Panc1 (cell line): ENCODE data around the gene SGMS1. TPM values are rescaled to one million over a fixed set of nuclear protein-coding genes. Genes with fewer than 3 reads are reported as not detected.

Experiments used
- ATAC-seq: fragments of 200-7000 bp; cut with Tn5 transposase; 2 replicates; pipeline ENCODE4 v1.9.1; 2020; ENCODE audit warnings: mild to moderate bottlenecking, moderate library complexity
- BruUV-seq: library from RNA; stranded (reverse); fragments of 400-500 nt; replicated peaks from 2 replicates; lab custom pipeline; 2021; lab: Mats Ljungman, UMichigan
- CTCF ChIA-PET: fragments of 300-600 bp; sonication (Branson Sonifier 250); formaldehyde crosslinking; loops from one replicate; lab custom pipeline; 2022; ENCODE audit warnings: antibody characterized with exemption; lab: Charles Lee
- POLR2A ChIA-PET: fragments of 300-600 bp; sonication (Branson Sonifier 250); formaldehyde crosslinking; loops from one replicate; lab custom pipeline; 2022; ENCODE audit warnings: antibody characterized with exemption; lab: Charles Lee
- DNase-seq: peaks from one replicate; pipeline ENCODE4 v3.0.0-alpha.2; 2010; ENCODE audit warnings: low read depth, low spot score
- H3K27ac ChIP-seq: 2 replicates; pipeline ENCODE4 v1.5.1; 2011; ENCODE audit warnings: mild to moderate bottlenecking, low read length, inconsistent platforms
- H3K27me3 ChIP-seq: fragments of 200-500 bp; sonication (Bioruptor generic); 2 replicates; pipeline ENCODE4 v1.6.0; 2014; ENCODE audit warnings: low read length, inconsistent platforms; ENCODE audit not compliant: control insufficient read depth, insufficient read depth
- H3K36me3 ChIP-seq: fragments of 200-500 bp; sonication (Bioruptor generic); 2 replicates; pipeline ENCODE4 v1.5.1; 2014; ENCODE audit warnings: inconsistent platforms, mild to moderate bottlenecking, low read length, moderate library complexity; ENCODE audit not compliant: control insufficient read depth, insufficient read depth
- H3K4me1 ChIP-seq: 2 replicates; pipeline ENCODE4 v1.5.1; 2011; ENCODE audit warnings: inconsistent platforms, mild to moderate bottlenecking, low read length, moderate library complexity; ENCODE audit not compliant: control insufficient read depth, insufficient read depth
- H3K4me3 ChIP-seq, 2 experiments: 2 replicates each; pipeline ENCODE4 v1.5.1; 2011 to 2012; ENCODE audit warnings: low read depth in 2 of 2, low read length in 2 of 2, mild to moderate bottlenecking in 2 of 2, inconsistent platforms in 1 of 2, moderate library complexity in 1 of 2
- H3K9me3 ChIP-seq: fragments of 200-500 bp; sonication (Bioruptor generic); 2 replicates; pipeline ENCODE4 v1.5.1; 2014; ENCODE audit warnings: low read depth, mild to moderate bottlenecking, inconsistent platforms, low read length, moderate library complexity; ENCODE audit not compliant: control insufficient read depth, insufficient read depth
- CTCF ChIP-seq: fragments of 450-650 bp; IDR thresholded peaks from 2 replicates; pipeline ENCODE4 v1.5.1; 2017; ENCODE audit warnings: mild to moderate bottlenecking
- POLR2AphosphoS5 ChIP-seq: IDR thresholded peaks from 2 replicates; pipeline ENCODE4 v1.6.1; 2012; ENCODE audit warnings: mild to moderate bottlenecking, low read depth, low read length, moderate library complexity
- REST ChIP-seq, 2 experiments: IDR thresholded peaks; 2 replicates each; pipeline ENCODE4 v1.6.1; 2011 to 2012; ENCODE audit warnings: low read depth in 2 of 2, control low read depth in 1 of 2, low read length in 1 of 2, mild to moderate bottlenecking in 1 of 2, moderate library complexity in 1 of 2; ENCODE audit not compliant: insufficient read depth in 1 of 2
- SIN3A ChIP-seq: IDR thresholded peaks from 2 replicates; pipeline ENCODE4 v1.6.1; 2012; ENCODE audit warnings: low read depth, mild to moderate bottlenecking, low read length, moderate library complexity, borderline replicate concordance; ENCODE audit not compliant: insufficient read depth
- TCF7L2 ChIP-seq: IDR thresholded peaks from 2 replicates; pipeline ENCODE4 v1.6.1; 2011; ENCODE audit warnings: mild to moderate bottlenecking, low read depth, low read length, inconsistent platforms
- in situ Hi-C: cut with HindIII; loops from 2 replicates; pipeline ENCODE4 v1.10.0; 2016; ENCODE audit warnings: low sequenced_read_pairs, low pct_unique_long_range_greater_than_20kb
- intact Hi-C: fragments of 100-400 bp; cut with micrococcal nuclease; formaldehyde crosslinking; loops from one replicate; pipeline ENCODE4 v1.10.0; 2022; ENCODE audit not compliant: unreplicated experiment
- total RNA-seq: library from RNA; stranded (reverse); gene quantifications from one replicate; pipeline ENCODE4 v1.2.1, GENCODE V29; 2021; ENCODE audit not compliant: unreplicated experiment

Gene SGMS1
- total RNA-seq, 1 experiment from 2014 or later = 22.0 TPM

- Histone ChIP-seq H3K27me3 (no peaks in the 10 kb centered on the region), H3K9me3 (no peaks in the 10 kb centered on the region), H3K27ac (no peak overlapping the region), H3K4me3 (no peak overlapping the region), H3K36me3 (no peaks in the 10 kb centered on the region), H3K4me1 (peaks cover 8% of the 10 kb centered on the region; the same call in 1 of the 2 replicates)
- TF ChIP-seq REST (IDR thresholded peaks at IDR 0.05; ENCODE audit: insufficient read depth in 1 of 2, low read depth in 2 of 2, low read length in 1 of 2) = no peak
- no peak for TF ChIP-seq TCF7L2
- no peak for TF ChIP-seq SIN3A
- TF ChIP-seq POLR2AphosphoS5 = no peak
- no peak for TF ChIP-seq CTCF
- ChIA-PET POLR2A (no interaction called here), CTCF (no interaction called here)
- no TSS peak for BruUV-seq
- DNase-seq = no peak
- ATAC-seq = no peak
- intact Hi-C loops (no loop called here), in situ Hi-C loops (no loop called here)
Observed at GRCh38 chr10:50552308-50552707, 71.4 kb downstream of the SGMS1 start.

GRCh38 chr10:50551894-50552293, 71.9 kb downstream of the SGMS1 start:
- ChIA-PET POLR2A (no interaction called here), CTCF (no interaction called here)

More at GRCh38 chr10:50551894-50552293, 71.9 kb downstream of the SGMS1 start:
- Histone ChIP-seq H3K36me3 (no peaks in the 10 kb centered on the region), H3K4me3 (no peak overlapping the region), H3K27me3 (no peaks in the 10 kb centered on the region), H3K4me1 (peaks cover 8% of the 10 kb centered on the region; the same call in 1 of the 2 replicates), H3K9me3 (no peaks in the 10 kb centered on the region), H3K27ac (no peak overlapping the region)
- ATAC-seq = no peak
- intact Hi-C loops = no loop called here
- DNase-seq = no peak
- TF ChIP-seq TCF7L2 (no peak), POLR2AphosphoS5 (no peak), REST (IDR thresholded peaks at IDR 0.05; ENCODE audit: insufficient read depth in 1 of 2, low read depth in 2 of 2, low read length in 1 of 2) (no peak), CTCF (no peak), SIN3A (no peak)
- in situ Hi-C loops = no loop called here
- BruUV-seq = no TSS peak
